Heart left ventricle (tissue), 16 donors: ENCODE data around the gene PLA2G3. TPM values are rescaled to one million over a fixed set of nuclear protein-coding genes. Genes with fewer than 3 reads are reported as not detected.

Experiments used
- ATAC-seq, 4 donors: fragments of 200-7000 bp; cut with Tn5 transposase; one replicate each; pipeline ENCODE4 v1.9.1; 2020 to 2022; ENCODE audit warnings: moderate library complexity in 4 of 4, mild to moderate bottlenecking in 3 of 4, moderate number of reproducible peaks in 1 of 4
- DNase-seq, 5 donors: peaks; one replicate each; pipeline ENCODE4 v3.0.0-alpha.2; 2020
- H3K27ac ChIP-seq, 12 donors: fragments of 200-600 bp; sonication (generic) in 4 of 12; one replicate each; pipeline versions ENCODE4 v1.5.0 to v1.8.0; 2016 to 2022; ENCODE audit warnings: mild to moderate bottlenecking in 2 of 12
- H3K27me3 ChIP-seq, 9 donors: fragments of 200-600 bp; sonication (generic) in 2 of 9; one replicate each; pipeline versions ENCODE4 v1.5.1 to v1.8.0; 2016 to 2022; ENCODE audit warnings: mild to moderate bottlenecking in 3 of 9
- H3K36me3 ChIP-seq, 9 donors: fragments of 200-600 bp; sonication (generic) in 2 of 9; one replicate each; pipeline versions ENCODE4 v1.5.0 to v1.8.0; 2018 to 2022; ENCODE audit warnings: mild to moderate bottlenecking in 2 of 9
- H3K4me1 ChIP-seq, 12 donors: fragments of 200-600 bp; sonication (generic) in 4 of 12; one replicate each; pipeline versions ENCODE4 v1.5.0 to v1.8.0; 2016 to 2022; ENCODE audit warnings: mild to moderate bottlenecking in 3 of 12
- H3K4me3 ChIP-seq, 12 donors: fragments of 200-600 bp; sonication (generic) in 4 of 12; one replicate each; pipeline versions ENCODE4 v1.5.0 to v1.8.0; 2017 to 2022; ENCODE audit warnings: mild to moderate bottlenecking in 9 of 12, moderate library complexity in 4 of 12
- H3K9me3 ChIP-seq, 12 donors: fragments of 200-600 bp; sonication (generic) in 4 of 12; one replicate each; pipeline versions ENCODE4 v1.5.0 to v1.8.0; 2016 to 2022; ENCODE audit warnings: mild to moderate bottlenecking in 1 of 12
- POLR2A ChIP-seq, 2 donors: fragments of 450-650 bp; IDR thresholded peaks; one replicate each; pipeline ENCODE4 v1.6.1; 2017; ENCODE audit warnings: antibody characterized with exemption in 2 of 2, mild to moderate bottlenecking in 2 of 2, moderate library complexity in 2 of 2
- WGBS, 4 donors: extraction: QIAGEN DNeasy Blood & Tissue Kit in 2 of 4; methylation state at CpG; one replicate each; pipeline versions ENCODE4 v1.1.5 to v1.1.7; 2013 to 2018; 5-methylcytosine and 5-hydroxymethylcytosine counted together
- intact Hi-C, 10 donors: fragments of 100-400 bp; cut with DNase I; formaldehyde crosslinking; loops; one replicate each; pipeline versions ENCODE4 v1.11.1 to v1.14.2; 2022
- polyA plus RNA-seq, 2 donors: library from polyadenylated mRNA; stranded (reverse); fragments of 200-250 nt; gene quantifications; one replicate each; pipeline ENCODE4 v1.2.3, GENCODE V29; 2013
- total RNA-seq, 9 donors: library from RNA; depleted of rRNA in 2 of 9; stranded (reverse); fragments of >200 nt in 2 of 9; fragmentation: NEBNext Ultra II Directional in 3 of 9; extraction: Animal tissue kit (Norgen Biotek cat#: 25700) in 3 of 9; gene quantifications; one replicate each; pipeline versions ENCODE4 v1.1.0 to v1.2.4, GENCODE V29; 2016 to 2023
- TF ChIP-seq, protein P1 (sequence below), 12 donors: fragments of 200-600 bp; sonication (generic) in 4 of 12; IDR thresholded peaks; one replicate each; pipeline versions ENCODE4 v1.5.0 to v1.8.0; 2018 to 2022; ENCODE audit warnings: antibody characterized with exemption in 12 of 12, mild to moderate bottlenecking in 5 of 12
- donor health status: ischemic (EF 13 %, LVEDD 7.1; RV severe dilation, severe dysfunction).
- donor health status: healthy with polysubstance abuse.
- donor health status: DM: no; HTN: yes; CAD: no.
- donor health status: DM: no; HTN: no; CAD: no.
- donor health status: ischemic (EF 25% LVEDD 6.9; RV normal size, moderate dysfunction).
- donor health status: ischemic (EF 25% LVEDD 5.7; RV mildly dilated, moderate dysfunction).
- donor health status: healthy.
- donor health status: DM: yes; HTN: yes; CAD: no.
- donor health status: ischemic (EF 35%, LVEDD 5.7; RV mildly dilated, moderate dysfunction).
- donor health status: nonischemic (EF 11% LVEDD 7.7; RV severe dilation, severe dysfunction).
- donor health status: DM: yes; HTN: yes; CAD: no.
- donor health status: PGD.
- donor health status: ischemic (EF 29% LVEDD 5.4; RV normal size, mild dysfunction).
- donor health status: nonischemic (EF 23%, LVEDD 6.1; RV moderate dilation, normal function).

PLA2G3 gene
- total and polyA plus RNA-seq, 11 donors = not detected

GRCh38 chr22:31143038-31143437 is 2.7 kb upstream of the PLA2G3 start:
- Histone ChIP-seq H3K4me3 (no peak overlapping the region), H3K36me3 (no peaks in the 10 kb centered on the region), H3K9me3 (peaks cover 0 to 7% (median 0%) of the 10 kb centered on the region in 12 donors), H3K27me3 (peaks cover 0 to 8% (median 0%) of the 10 kb centered on the region in 9 donors), H3K27ac (no peak overlapping the region), H3K4me1 (peaks cover 0 to 10% (median 0%) of the 10 kb centered on the region in 12 donors)
- intact Hi-C loops = loop anchor here in 3 of 10 donors (10.0 kb wide), 2 partner anchors 48 to 378 kb away; no protein-coding TSS in a partner anchor
- TF ChIP-seq POLR2A (IDR thresholded peaks at IDR 0.05) = no peak
- TF ChIP-seq, protein P1, sequence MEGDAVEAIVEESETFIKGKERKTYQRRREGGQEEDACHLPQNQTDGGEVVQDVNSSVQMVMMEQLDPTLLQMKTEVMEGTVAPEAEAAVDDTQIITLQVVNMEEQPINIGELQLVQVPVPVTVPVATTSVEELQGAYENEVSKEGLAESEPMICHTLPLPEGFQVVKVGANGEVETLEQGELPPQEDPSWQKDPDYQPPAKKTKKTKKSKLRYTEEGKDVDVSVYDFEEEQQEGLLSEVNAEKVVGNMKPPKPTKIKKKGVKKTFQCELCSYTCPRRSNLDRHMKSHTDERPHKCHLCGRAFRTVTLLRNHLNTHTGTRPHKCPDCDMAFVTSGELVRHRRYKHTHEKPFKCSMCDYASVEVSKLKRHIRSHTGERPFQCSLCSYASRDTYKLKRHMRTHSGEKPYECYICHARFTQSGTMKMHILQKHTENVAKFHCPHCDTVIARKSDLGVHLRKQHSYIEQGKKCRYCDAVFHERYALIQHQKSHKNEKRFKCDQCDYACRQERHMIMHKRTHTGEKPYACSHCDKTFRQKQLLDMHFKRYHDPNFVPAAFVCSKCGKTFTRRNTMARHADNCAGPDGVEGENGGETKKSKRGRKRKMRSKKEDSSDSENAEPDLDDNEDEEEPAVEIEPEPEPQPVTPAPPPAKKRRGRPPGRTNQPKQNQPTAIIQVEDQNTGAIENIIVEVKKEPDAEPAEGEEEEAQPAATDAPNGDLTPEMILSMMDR (IDR thresholded peaks at IDR 0.05) = no peak
- WGBS, 4 donors = 59 to 68% (median 63%) methylated on average over 3 of the region's 3 CpGs
- DNase-seq (peak in 1 of 5 donors; percentile 24), ATAC-seq (no peak)

- Histone ChIP-seq H3K27ac (no peak overlapping the region), H3K4me1 (peaks cover 0 to 10% (median 0%) of the 10 kb centered on the region in 12 donors), H3K4me3 (no peak overlapping the region), H3K36me3 (no peaks in the 10 kb centered on the region), H3K27me3 (peaks cover 0 to 8% (median 0%) of the 10 kb centered on the region in 9 donors), H3K9me3 (peaks cover 0 to 7% (median 0%) of the 10 kb centered on the region in 12 donors)
- 72 to 87% (median 86%) methylated on average over 3 to 4 of the region's 4 CpGs for WGBS, 4 donors
- DNase-seq (peak in 1 of 5 donors; percentile 25), ATAC-seq (no peak)
- intact Hi-C loops = loop anchor here in 3 of 10 donors (10.0 kb wide), 2 partner anchors 47 to 377 kb away; no protein-coding TSS in a partner anchor
- TF ChIP-seq, protein P1 (IDR thresholded peaks at IDR 0.05) = no peak
- TF ChIP-seq POLR2A (IDR thresholded peaks at IDR 0.05) = no peak
These were observed 2.0 kb upstream of the PLA2G3 start for GRCh38 chr22:31142285-31142684.

DNA sequence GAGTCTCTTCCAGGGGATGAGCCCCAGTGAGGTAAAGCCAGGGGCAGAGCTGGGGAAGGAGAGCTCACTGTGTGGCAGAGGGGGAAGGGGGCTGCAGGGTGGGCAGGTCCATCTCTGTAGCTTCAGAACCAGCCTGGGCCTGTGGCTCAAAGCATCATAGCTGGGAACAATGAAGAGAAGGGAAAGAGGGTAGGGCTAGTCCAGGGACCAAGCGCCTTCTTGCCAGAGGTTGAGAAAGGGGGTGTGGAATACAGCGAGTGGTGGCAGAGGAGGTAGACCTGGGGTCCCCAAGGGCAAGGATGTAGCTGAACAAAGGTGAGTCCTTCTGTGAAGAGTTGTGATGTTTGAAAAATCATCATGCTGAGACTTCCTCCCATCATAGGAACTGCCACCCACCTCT is 1.2 kb upstream of the PLA2G3 start:
- H3K36me3 ChIP-seq = no peaks in the 10 kb centered on the region
- no peak for ATAC-seq
- no peak overlapping the region for H3K4me3 ChIP-seq
- DNase-seq = peak in 1 of 5 donors; percentile 20
- H3K27ac ChIP-seq = no peak overlapping the region
- H3K27me3 ChIP-seq = peaks cover 0 to 8% (median 0%) of the 10 kb centered on the region in 9 donors
- H3K9me3 ChIP-seq = peaks cover 0 to 7% (median 0%) of the 10 kb centered on the region in 12 donors
- 93 to 96% (median 94%) methylated on average over 2 of the region's 2 CpGs for WGBS, 4 donors
- TF ChIP-seq, protein P1 (IDR thresholded peaks at IDR 0.05) = no peak
- TF ChIP-seq POLR2A (IDR thresholded peaks at IDR 0.05) = no peak
- intact Hi-C loops = loop anchor here in 3 of 10 donors (10.0 kb wide), 2 partner anchors 47 to 377 kb away; no protein-coding TSS in a partner anchor
- peaks cover 0 to 10% (median 0%) of the 10 kb centered on the region in 12 donors for H3K4me1 ChIP-seq

GRCh38 chr22:31140746-31141145 is 438 bp upstream of the PLA2G3 start:
- Histone ChIP-seq H3K9me3 (peaks cover 0 to 7% (median 0%) of the 10 kb centered on the region in 12 donors), H3K27ac (no peak overlapping the region), H3K4me1 (peaks cover 0 to 10% (median 0%) of the 10 kb centered on the region in 12 donors), H3K27me3 (peaks cover 0 to 8% (median 0%) of the 10 kb centered on the region in 9 donors), H3K4me3 (no peak overlapping the region), H3K36me3 (no peaks in the 10 kb centered on the region)
- DNase-seq (no peak), ATAC-seq (peak in 1 of 4 donors; percentile 22)
- TF ChIP-seq POLR2A (IDR thresholded peaks at IDR 0.05) = no peak
- TF ChIP-seq, protein P1 (IDR thresholded peaks at IDR 0.05) = no peak
- intact Hi-C loops = loop anchor here in 3 of 10 donors (10.0 kb wide), 2 partner anchors 46 to 376 kb away; no protein-coding TSS in a partner anchor
- 18 to 79% (median 76%) methylated on average over 1 to 5 of the region's 5 CpGs for whole genome bisulfite sequencing, 4 donors
